Brain microvascular endothelial cell (primary cell): ENCODE measurements around the gene COL6A5.
"Not testable (repeated sequence)": the region's sequence is repeated elsewhere in the genome, so short reads cannot be mapped to it uniquely, and the experiment has no call there.

Experiments used
- DNase-seq: peaks from one replicate; pipeline ENCODE4 v3.0.0-alpha.2; 2020
- H3K27ac ChIP-seq: fragments of 250-450 bp; sonication (Bioruptor Pico); 2 replicates; pipeline ENCODE4 v1.5.1; 2020; ENCODE audit warnings: mild to moderate bottlenecking, moderate library complexity
- H3K27me3 ChIP-seq: fragments of 250-450 bp; sonication (Bioruptor Pico); replicated peaks from 2 replicates; pipeline ENCODE4 v1.5.1; 2020; ENCODE audit warnings: mild to moderate bottlenecking
- H3K36me3 ChIP-seq: fragments of 250-450 bp; sonication (Bioruptor Pico); replicated peaks from 2 replicates; pipeline ENCODE4 v1.5.1; 2020; ENCODE audit warnings: mild to moderate bottlenecking
- H3K4me3 ChIP-seq: 2 replicates; pipeline ENCODE4 v1.5.1; 2011; ENCODE audit warnings: low read depth, mild to moderate bottlenecking, control low read depth, low read length, moderate library complexity
- in situ Hi-C: cut with HindIII; loops from 2 replicates; pipeline ENCODE4 v1.10.0; 2017; ENCODE audit warnings: low sequenced_read_pairs, low pct_ligation_motif_present
- TF ChIP-seq, protein P1 (sequence below): IDR thresholded peaks from 2 replicates; pipeline ENCODE4 v1.5.1; 2011; ENCODE audit warnings: low read depth, mild to moderate bottlenecking, moderate library complexity, low read length, control low read depth, inconsistent platforms; ENCODE audit errors: missing control alignments

The COL6A5 gene

DNA sequence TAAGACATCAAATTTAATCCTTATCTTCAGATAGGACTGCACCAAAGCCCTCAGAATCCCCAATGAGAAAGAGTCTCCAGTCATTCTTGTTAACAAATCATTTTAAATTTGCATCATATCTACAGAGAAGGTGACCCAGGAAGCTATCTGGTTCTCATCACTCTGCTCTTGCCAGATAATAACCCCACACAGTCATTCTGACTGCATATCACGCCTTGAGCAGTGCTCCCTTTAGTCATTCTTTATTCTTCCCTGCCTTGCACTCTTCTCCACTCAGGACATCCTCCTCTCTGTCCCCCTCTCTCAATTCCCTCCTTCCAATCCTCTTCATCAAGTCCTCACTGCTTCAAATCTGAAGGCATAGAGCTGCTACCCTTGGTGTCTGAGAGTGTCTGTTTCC is 87.8 kb downstream of the COL6A5 start:
- in situ Hi-C loops, result no loop called here
- TF ChIP-seq, protein P1, sequence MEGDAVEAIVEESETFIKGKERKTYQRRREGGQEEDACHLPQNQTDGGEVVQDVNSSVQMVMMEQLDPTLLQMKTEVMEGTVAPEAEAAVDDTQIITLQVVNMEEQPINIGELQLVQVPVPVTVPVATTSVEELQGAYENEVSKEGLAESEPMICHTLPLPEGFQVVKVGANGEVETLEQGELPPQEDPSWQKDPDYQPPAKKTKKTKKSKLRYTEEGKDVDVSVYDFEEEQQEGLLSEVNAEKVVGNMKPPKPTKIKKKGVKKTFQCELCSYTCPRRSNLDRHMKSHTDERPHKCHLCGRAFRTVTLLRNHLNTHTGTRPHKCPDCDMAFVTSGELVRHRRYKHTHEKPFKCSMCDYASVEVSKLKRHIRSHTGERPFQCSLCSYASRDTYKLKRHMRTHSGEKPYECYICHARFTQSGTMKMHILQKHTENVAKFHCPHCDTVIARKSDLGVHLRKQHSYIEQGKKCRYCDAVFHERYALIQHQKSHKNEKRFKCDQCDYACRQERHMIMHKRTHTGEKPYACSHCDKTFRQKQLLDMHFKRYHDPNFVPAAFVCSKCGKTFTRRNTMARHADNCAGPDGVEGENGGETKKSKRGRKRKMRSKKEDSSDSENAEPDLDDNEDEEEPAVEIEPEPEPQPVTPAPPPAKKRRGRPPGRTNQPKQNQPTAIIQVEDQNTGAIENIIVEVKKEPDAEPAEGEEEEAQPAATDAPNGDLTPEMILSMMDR, result no peak
- no peaks in the 10 kb centered on the region for H3K27me3 ChIP-seq
- DNase-seq, result no peak
- no peak overlapping the region for H3K27ac ChIP-seq
- no peaks in the 10 kb centered on the region for H3K36me3 ChIP-seq
- H3K4me3 ChIP-seq, result no peak overlapping the region

DNA sequence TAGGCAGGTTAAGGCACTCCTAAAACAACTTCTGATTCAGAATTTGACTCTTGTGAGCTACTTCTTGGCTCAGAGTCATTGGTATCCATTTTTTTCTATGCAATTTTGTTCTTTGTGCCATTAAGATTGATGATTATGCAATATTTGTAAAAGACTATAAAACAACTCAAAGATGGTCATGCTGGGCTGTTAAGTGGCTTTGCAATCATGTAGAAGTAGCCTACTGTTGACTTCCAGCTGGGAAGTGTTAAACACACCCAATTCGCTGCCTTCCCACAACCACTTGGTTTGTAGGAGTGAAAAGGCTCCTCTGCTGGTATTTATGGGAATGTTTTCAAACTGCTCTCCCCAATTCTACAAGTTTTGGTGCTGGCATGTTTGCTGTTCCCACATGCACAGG is 96.8 kb downstream of the COL6A5 start:
- in situ Hi-C loops, result no loop called here
- TF ChIP-seq, protein P1, result no peak
- no peaks in the 10 kb centered on the region for H3K36me3 ChIP-seq

DNA sequence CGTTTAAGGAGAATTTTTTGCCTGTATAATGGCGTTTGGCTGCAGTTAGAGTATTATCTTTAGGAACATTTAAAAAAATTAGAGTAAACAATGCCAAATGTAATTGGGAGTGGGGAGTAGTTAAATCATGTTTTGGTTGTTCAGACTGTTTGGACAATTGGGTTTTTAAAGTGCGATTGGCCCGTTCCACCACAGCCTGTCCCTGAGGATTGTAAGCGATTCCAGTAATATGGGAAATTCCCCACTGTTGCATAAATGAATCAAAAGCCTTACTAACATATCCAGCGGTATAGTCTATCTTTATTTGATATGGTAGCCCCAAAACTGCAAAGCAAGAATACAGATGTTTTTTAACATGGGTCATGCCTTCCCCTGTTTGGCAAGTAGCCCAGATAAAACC is 101.4 kb downstream of the COL6A5 start:
- in situ Hi-C loops, H3K27me3 ChIP-seq, H3K27ac ChIP-seq, DNase-seq, H3K4me3 ChIP-seq, H3K36me3 ChIP-seq: not testable (repeated sequence)

More for the DNA sequence above, 96.8 kb downstream of the COL6A5 start:
- Histone ChIP-seq H3K4me3 (no peak overlapping the region), H3K27ac (no peak overlapping the region), H3K27me3 (no peaks in the 10 kb centered on the region)
- DNase-seq, result no peak

DNA sequence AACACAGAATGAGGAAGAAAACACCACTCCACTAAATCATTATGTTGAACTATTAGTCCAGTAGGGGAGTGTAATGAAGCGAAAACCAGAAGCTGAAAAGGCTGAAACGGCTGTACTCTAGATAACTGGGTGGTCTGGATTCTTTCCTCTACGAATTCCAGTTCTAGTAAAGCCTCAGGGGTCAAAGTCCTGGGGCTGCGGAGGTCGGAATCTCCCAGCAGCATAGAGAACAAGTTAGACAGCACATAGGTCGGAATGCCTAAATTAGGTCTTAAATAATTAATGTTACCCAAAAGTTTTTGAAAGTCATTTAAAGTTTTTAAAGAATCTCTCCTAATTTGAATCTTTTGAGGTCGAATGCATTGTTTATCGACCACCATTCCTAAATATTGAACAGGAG is 102.7 kb downstream of the COL6A5 start:
- H3K4me3 ChIP-seq, H3K36me3 ChIP-seq, DNase-seq, in situ Hi-C loops, H3K27ac ChIP-seq, H3K27me3 ChIP-seq: not testable (repeated sequence)

DNA sequence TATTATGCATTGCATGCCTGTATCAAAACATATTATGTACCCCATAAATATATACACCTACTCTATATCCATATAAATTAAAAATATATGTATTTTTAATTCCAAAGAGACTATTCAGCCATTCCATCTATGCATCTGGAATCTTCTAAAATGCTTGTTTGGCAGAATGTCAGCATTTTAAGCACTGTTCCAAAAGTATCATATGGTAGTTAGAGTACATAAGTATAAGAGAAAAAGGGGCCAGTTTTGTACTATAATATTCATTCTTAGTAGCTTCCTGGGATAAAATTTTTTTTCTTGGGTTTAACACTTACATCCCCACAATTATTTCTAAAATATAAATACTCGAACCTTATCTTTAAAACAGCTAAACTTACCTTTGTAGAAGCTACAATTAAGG is 111.1 kb downstream of the COL6A5 start:
- TF ChIP-seq, protein P1, result no peak
- no peak overlapping the region for H3K4me3 ChIP-seq
- H3K27ac ChIP-seq, result no peak overlapping the region
- no peak for DNase-seq
- H3K36me3 ChIP-seq, result no peaks in the 10 kb centered on the region
- H3K27me3 ChIP-seq, result no peaks in the 10 kb centered on the region
- in situ Hi-C loops, result no loop called here

DNA sequence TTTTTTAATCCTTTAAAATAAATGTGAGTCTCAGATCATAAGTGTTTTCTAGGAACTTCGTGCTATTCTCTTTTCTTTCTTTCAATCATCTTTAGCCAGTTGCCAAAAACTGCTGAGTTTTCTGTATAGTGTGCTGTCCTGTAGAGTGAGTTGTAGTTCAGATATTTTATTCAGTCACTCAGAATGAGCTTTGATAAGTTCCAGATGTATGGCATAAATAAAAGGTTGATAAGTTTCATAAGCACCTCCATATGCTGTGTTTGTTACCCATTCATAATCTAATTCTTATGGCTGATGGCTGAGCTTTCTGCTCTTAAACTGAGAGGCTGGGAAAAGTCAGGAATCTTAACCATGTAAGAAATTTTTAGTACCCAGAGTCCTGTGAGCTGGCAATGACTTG is 112.2 kb downstream of the COL6A5 start:
- H3K27me3 ChIP-seq, result no peaks in the 10 kb centered on the region
- in situ Hi-C loops, result no loop called here
- no peak for DNase-seq
- TF ChIP-seq, protein P1, result no peak
- no peak overlapping the region for H3K27ac ChIP-seq
- no peaks in the 10 kb centered on the region for H3K36me3 ChIP-seq
- no peak overlapping the region for H3K4me3 ChIP-seq

DNA sequence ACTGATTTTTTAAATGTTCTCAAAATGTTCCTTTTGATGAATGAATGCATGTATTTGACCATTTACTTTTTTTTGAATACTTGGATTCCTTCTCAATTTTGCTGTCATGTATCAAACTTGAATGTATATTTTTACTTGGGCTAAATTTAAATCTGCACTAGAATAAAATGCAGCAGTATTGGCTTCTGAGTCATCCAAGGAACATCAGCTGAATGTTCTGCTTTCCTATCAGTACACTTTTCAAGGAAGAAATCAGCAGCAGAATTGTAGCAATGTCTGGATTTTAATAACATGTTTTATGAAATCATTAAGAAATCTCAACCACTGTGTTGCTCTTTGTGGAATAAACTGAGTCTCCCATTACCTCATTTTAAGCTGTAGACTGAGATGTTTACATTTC is 114.5 kb downstream of the COL6A5 start:
- in situ Hi-C loops, result no loop called here
- H3K36me3 ChIP-seq, result no peaks in the 10 kb centered on the region
- no peak overlapping the region for H3K27ac ChIP-seq
- DNase-seq, result no peak
- no peaks in the 10 kb centered on the region for H3K27me3 ChIP-seq
- H3K4me3 ChIP-seq, result no peak overlapping the region
- TF ChIP-seq, protein P1, result no peak
